Loucy (cell line): ENCODE results near the gene KRT86.
"Not testable (repeated sequence)": the region's sequence is repeated elsewhere in the genome, so short reads cannot be mapped to it uniquely, and the experiment has no call there.

ENCODE experiments used
- H2AFZ ChIP-seq: fragments of 200-600 bp; sonication (generic); 2 replicates; pipeline ENCODE4 v1.6.0; 2016; ENCODE audit warnings: antibody characterized with exemption, mild to moderate bottlenecking, low read length, moderate library complexity
- H3F3A ChIP-seq: fragments of 200-600 bp; 2 replicates; pipeline ENCODE4 v1.6.0; 2016; ENCODE audit warnings: antibody characterized with exemption, low read depth, mild to moderate bottlenecking
- H3K27me3 ChIP-seq: fragments of 200-600 bp; sonication (generic); 2 replicates; pipeline ENCODE4 v1.6.1; 2014; ENCODE audit warnings: low read length, mild to moderate bottlenecking; ENCODE audit not compliant: insufficient read depth, poor library complexity, severe bottlenecking
- H3K36me3 ChIP-seq: fragments of 200-600 bp; sonication (generic); 2 replicates; pipeline ENCODE4 v1.6.1; 2016; ENCODE audit warnings: low read length; ENCODE audit not compliant: insufficient read depth
- H3K4me1 ChIP-seq: fragments of 200-600 bp; sonication (generic); 2 replicates; pipeline ENCODE4 v1.5.1; 2014; ENCODE audit warnings: low read length, mild to moderate bottlenecking; ENCODE audit not compliant: insufficient read depth, poor library complexity, severe bottlenecking
- H3K4me2 ChIP-seq: fragments of 200-600 bp; sonication (generic); 2 replicates; pipeline ENCODE4 v1.6.0; 2014; ENCODE audit warnings: antibody characterized with exemption, low read length, low read depth, mild to moderate bottlenecking; ENCODE audit not compliant: poor library complexity, severe bottlenecking
- H3K4me3 ChIP-seq: fragments of 200-600 bp; sonication (generic); 2 replicates; pipeline ENCODE4 v1.5.1; 2014; ENCODE audit warnings: low read length, mild to moderate bottlenecking, mixed read lengths; ENCODE audit not compliant: poor library complexity, severe bottlenecking
- H3K79me2 ChIP-seq: fragments of 200-600 bp; sonication (generic); 2 replicates; pipeline ENCODE4 v1.6.1; 2014; ENCODE audit warnings: low read length; ENCODE audit not compliant: insufficient read depth
- H3K9ac ChIP-seq: fragments of 200-600 bp; sonication (generic); 2 replicates; pipeline ENCODE4 v1.6.0; 2014; ENCODE audit warnings: mild to moderate bottlenecking, low read depth, low read length, moderate library complexity; ENCODE audit not compliant: poor library complexity, severe bottlenecking
- H3K9me2 ChIP-seq: fragments of 200-600 bp; sonication (generic); replicated peaks from 2 replicates; pipeline ENCODE4 v1.6.1; 2016; ENCODE audit warnings: low read depth, low read length, mixed read lengths
- H3K9me3 ChIP-seq: fragments of 200-600 bp; sonication (generic); 2 replicates; pipeline ENCODE4 v1.6.1; 2014; ENCODE audit warnings: mild to moderate bottlenecking, antibody characterized with exemption, low read length, low read depth; ENCODE audit not compliant: insufficient read depth
- H4K20me1 ChIP-seq: fragments of 200-600 bp; sonication (generic); 2 replicates; pipeline ENCODE4 v1.6.0; 2014; ENCODE audit warnings: antibody characterized with exemption, low read length, mild to moderate bottlenecking; ENCODE audit not compliant: insufficient read depth, poor library complexity, severe bottlenecking
- EZH2phosphoT487 ChIP-seq: fragments of 200-600 bp; IDR thresholded peaks from 2 replicates; pipeline ENCODE4 v1.6.1; 2018; ENCODE audit warnings: antibody characterized with exemption, mild to moderate bottlenecking, moderate library complexity, borderline replicate concordance
- TF ChIP-seq, protein P1 (sequence below): fragments of 200-600 bp; sonication (generic); conservative IDR thresholded peaks from 2 replicates; pipeline ENCODE4 v1.5.1; 2014; ENCODE audit warnings: mild to moderate bottlenecking, antibody characterized with exemption, low read length

The KRT86 gene

DNA sequence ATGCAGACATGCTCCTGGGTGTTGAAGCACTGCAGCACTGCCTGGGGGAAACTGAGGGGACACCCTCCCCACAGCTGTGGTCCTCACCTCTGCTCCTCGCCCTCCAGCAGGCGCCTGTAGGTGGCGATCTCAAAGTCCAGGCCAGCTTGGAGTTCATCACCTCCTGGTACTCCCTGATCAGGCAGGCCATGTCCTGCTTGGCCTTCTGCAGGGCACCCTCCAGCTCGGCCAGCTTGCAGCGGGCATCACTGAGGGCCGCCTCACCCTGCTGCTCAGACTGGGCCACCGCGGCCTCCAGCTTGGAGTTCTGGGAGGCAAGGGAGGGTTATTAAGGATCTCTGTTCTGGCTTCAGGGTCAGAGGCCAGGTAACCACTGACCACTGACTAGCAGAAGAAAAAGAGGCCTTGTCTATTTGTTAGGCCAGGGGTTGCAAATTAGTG, 22.2 kb upstream of the KRT86 start:
- not testable (repeated sequence) for H3K4me1 ChIP-seq, H3K36me3 ChIP-seq, H3K4me2 ChIP-seq, H3K4me3 ChIP-seq, H2AFZ ChIP-seq, H4K20me1 ChIP-seq, H3F3A ChIP-seq, H3K27me3 ChIP-seq, H3K9me2 ChIP-seq, H3K9me3 ChIP-seq, H3K9ac ChIP-seq, H3K79me2 ChIP-seq
- TF ChIP-seq, protein P1, sequence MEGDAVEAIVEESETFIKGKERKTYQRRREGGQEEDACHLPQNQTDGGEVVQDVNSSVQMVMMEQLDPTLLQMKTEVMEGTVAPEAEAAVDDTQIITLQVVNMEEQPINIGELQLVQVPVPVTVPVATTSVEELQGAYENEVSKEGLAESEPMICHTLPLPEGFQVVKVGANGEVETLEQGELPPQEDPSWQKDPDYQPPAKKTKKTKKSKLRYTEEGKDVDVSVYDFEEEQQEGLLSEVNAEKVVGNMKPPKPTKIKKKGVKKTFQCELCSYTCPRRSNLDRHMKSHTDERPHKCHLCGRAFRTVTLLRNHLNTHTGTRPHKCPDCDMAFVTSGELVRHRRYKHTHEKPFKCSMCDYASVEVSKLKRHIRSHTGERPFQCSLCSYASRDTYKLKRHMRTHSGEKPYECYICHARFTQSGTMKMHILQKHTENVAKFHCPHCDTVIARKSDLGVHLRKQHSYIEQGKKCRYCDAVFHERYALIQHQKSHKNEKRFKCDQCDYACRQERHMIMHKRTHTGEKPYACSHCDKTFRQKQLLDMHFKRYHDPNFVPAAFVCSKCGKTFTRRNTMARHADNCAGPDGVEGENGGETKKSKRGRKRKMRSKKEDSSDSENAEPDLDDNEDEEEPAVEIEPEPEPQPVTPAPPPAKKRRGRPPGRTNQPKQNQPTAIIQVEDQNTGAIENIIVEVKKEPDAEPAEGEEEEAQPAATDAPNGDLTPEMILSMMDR = peak; percentile 66

DNA sequence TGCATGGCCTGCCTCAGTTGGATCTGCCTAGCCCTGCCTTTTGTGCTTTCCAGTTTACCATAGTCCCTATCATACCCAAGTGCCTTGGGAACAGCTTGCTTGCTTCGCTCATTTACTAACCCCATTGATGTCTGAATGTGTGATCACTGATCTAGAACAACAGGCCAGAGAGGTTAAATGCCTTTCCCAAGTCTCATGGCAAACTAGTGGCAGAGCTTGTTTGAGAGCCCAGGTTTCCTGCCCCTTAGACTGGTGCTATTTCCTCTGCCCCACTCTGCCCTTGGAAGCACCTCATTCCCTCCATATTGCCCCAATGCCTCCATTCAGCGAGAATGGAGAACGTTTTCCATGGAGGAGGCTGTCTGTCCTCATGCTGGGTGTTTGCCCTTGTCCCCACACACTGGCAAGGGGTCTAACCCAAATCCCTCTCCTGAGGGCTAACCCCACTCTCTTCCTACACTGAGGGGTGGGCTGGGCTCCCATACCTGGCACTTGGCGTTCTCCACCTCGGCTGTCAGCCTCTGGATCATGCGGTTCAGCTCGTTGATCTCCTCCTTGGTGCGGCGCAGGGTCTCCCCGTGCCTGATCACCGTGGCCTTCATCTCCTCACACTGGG, 21.6 kb upstream of the KRT86 start:
- no peaks in the 10 kb centered on the region for H3K79me2 ChIP-seq
- no peak for TF ChIP-seq EZH2phosphoT487
- TF ChIP-seq, protein P1 = no peak
- no peak overlapping the region for H3K4me2 ChIP-seq
- no peak overlapping the region for H2AFZ ChIP-seq
- no peaks in the 10 kb centered on the region for H3K9me2 ChIP-seq
- H3K27me3 ChIP-seq = no peaks in the 10 kb centered on the region
- H3K4me3 ChIP-seq = no peak overlapping the region
- no peak overlapping the region for H3K9ac ChIP-seq
- no peaks in the 10 kb centered on the region for H3K9me3 ChIP-seq
- H3K4me1 ChIP-seq = no peaks in the 10 kb centered on the region
- no peaks in the 10 kb centered on the region for H4K20me1 ChIP-seq
- H3K36me3 ChIP-seq = no peaks in the 10 kb centered on the region
- H3F3A ChIP-seq = no peaks in the 10 kb centered on the region

DNA sequence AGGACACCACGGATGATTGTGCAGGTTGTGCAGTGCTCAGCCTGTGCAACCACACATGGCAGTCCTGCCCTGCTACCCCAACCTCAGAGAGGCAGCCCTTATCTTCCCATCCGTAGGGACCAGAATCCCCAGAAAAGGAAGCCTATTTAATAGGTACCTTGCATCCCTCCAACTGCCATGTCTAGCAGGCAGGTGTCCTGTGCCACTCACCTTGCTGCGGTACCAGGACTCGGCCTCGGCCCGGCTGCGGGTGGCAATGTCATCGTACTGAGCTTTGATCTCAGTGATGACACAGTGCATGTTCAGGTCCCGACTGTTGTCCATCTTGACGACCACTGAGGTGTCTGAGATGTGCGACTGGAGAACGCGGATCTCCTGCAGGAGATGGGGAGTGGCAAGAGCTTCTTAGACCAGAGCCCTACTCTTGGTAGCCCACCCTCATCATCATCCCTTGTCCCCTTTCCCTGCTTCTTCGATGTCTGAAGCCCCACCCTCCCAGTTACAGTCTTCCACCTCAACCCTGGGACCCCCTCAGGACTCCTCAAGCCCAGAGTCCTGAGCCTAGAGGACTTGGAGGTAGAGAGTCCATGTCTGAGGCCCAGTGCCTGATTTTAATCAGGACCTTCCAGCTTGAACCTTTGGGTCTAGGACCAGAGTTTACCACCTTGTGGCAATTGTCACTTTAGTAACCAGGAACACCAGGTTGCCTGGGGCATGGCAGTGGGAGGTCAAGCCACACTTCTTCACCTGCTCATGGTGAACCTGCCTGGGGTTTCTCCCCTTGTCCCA, 20.9 kb upstream of the KRT86 start:
- Histone ChIP-seq H3K9me2 (no peaks in the 10 kb centered on the region), H3F3A (no peaks in the 10 kb centered on the region), H3K27me3 (no peaks in the 10 kb centered on the region), H3K4me2 (no peak overlapping the region), H3K36me3 (no peaks in the 10 kb centered on the region), H3K4me3 (no peak overlapping the region), H3K4me1 (no peaks in the 10 kb centered on the region), H2AFZ (no peak overlapping the region), H4K20me1 (no peaks in the 10 kb centered on the region), H3K9ac (no peak overlapping the region), H3K9me3 (no peaks in the 10 kb centered on the region), H3K79me2 (no peaks in the 10 kb centered on the region)
- no peak for TF ChIP-seq EZH2phosphoT487
- TF ChIP-seq, protein P1 = no peak
